Activated CD8-positive, alpha-beta memory T cell treated with anti-CD3 and anti-CD28 coated beads for 24 hours (primary cell): ENCODE measurements around the gene CYP4Z1.
"Not testable (repeated sequence)": the region's sequence is repeated elsewhere in the genome, so short reads cannot be mapped to it uniquely, and the experiment has no call there.

Experiments
- DNase-seq: peaks from one replicate; pipeline ENCODE4 v3.0.0-alpha.2; 2020

Gene CYP4Z1

GRCh38 chr1:47128854-47129253 lies 61.8 kb downstream of the CYP4Z1 start:
- not testable (repeated sequence) for DNase-seq

GRCh38 chr1:47129489-47130230 lies 62.6 kb downstream of the CYP4Z1 start:
- not testable (repeated sequence) for DNase-seq

DNA sequence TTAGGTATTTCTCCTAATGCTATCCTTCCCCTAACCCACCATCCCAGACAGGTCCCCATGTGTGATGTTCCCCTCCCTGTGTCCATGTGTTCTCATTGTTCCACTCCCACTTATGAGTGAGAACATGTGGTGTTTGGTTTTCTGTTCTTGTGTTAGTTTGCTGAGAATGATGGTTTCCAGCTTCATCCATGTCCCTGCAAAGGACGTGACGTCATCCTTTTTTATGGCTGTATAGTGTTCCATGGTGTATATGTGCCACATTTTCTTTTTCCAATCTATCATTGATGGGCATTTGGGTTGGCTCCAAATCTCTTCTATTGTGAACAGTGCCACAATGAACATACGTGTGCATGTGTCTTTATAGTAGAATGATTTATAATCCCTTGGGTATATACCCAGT lies 65.6 kb downstream of the CYP4Z1 start:
- not testable (repeated sequence) for DNase-seq

DNA sequence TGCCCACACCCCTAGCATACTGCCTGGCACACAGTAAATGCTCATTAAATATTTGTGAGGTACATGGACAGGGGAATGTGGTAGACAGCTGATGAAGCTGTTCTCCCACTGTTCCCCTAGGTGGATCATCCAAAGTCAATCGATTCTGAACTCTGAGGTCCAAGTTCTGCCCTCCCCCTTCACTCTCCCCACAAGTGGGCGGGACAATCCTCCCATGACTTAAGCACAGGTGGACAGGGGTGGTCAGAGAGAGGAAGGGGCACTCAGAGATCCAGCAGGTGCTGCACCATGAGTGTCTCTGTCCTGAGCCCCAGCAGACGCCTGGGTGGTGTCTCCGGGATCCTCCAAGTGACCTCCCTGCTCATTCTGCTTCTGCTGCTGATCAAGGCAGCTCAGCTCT lies 70.2 kb downstream of the CYP4Z1 start, which contains the start of gene CYP4A22:
Gene CYP4A22 (plus strand): TSS at position 244 of the 400 bp plus-strand sequence. CDS start 45 bp downstream, at position 289.
- DNase-seq: no peak

DNA sequence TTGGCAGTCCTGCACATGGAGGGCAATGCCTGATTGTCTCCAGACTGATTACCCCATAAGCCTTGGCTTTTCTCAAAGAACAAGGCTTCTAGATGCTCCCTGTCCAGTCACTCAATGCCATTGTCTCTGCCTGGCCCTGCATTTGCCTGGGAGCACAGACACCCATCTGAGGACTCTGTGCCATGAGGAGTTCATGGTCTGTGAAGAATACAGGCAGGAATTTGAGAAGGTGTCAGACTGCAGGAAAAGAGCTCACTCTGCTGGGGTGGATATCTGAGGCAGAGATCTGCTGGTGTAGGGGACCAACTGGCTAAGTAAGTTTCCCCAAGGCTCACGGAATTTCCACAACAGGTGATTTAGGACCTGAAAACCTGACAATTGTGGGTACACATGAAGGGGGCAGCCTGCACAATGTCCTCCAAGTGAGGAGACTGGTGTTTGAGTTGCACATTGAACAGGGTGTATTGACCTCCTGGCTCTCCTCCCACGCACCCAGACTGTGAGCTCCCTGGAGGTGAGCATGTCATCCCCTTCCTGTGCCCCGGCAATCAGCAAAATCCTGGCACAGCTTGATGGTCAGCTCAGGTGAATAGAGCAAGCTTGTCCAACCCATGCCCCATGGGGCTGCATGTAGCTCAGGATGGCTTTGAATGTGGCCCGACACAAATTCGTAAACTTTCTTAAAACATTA lies 71.0 kb downstream of the CYP4Z1 start:
- DNase-seq: no peak

GRCh38 chr1:47140358-47140757 lies 73.3 kb downstream of the CYP4Z1 start:
- DNase-seq: not testable (repeated sequence)

GRCh38 chr1:47143654-47144053 lies 76.6 kb downstream of the CYP4Z1 start:
- not testable (repeated sequence) for DNase-seq

DNA sequence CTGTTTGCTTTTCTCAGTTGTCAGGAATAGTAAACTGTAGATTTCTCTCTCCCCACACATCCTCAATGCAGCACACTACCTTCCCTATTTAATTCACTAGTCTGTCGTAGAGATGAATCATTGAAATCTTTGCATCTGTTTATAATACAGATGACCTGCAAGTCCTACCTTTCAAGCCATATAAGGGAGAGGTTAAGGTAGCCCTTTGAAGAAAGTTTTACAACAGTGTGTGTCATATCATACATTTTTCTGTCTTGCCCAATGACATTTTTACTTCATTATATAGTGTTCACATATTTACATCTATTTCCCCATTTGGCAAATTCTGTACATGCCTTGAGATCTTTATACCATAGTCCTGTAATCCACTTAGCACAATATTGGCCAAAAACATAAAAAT lies 79.5 kb downstream of the CYP4Z1 start:
- DNase-seq: not testable (repeated sequence)

- no peak for DNase-seq
Observed at GRCh38 chr1:47147047-47147785, 80.2 kb downstream of the CYP4Z1 start.

GRCh38 chr1:47149162-47149561 lies 82.1 kb downstream of the CYP4Z1 start:
- not testable (repeated sequence) for DNase-seq

DNA sequence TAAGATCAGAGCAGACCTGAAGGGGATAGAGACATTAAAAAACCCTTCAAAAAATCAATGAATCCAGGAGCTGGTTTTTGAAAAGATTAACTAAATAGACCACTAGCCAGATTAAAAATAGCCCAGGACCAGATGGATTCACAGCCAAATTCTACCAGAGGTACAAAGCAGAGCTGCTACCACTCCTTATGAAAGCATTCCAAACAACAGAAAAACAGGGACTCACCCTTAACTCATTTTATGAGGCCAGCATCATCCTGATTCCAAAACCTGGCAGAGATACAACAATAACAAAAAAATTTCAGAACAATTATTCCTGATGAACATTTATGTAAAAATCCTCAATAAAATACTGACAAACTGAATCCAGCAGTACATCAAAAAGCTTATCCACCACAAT lies 89.4 kb downstream of the CYP4Z1 start:
- DNase-seq: not testable (repeated sequence)

DNA sequence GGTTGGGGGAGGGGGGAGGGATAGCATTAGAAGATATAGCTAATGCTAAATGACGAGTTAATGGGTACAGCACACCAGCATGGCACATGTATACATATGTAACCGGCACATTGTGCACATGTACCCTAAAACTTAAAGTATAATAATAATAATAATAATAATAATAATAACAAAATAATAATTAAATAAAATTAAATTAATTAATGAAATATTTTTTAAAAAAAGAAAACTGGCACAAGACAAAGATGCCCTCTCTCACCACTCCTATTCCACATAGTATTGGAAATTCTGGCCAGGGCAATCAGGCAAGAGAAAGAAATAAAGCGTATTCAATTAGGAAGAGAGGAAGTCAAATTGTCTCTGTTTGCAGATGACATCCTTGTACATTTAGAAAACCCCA lies 90.9 kb downstream of the CYP4Z1 start:
- DNase-seq: not testable (repeated sequence)

GRCh38 chr1:47160716-47161115 lies 93.7 kb downstream of the CYP4Z1 start:
- no peak for DNase-seq

GRCh38 chr1:47161298-47162040 lies 94.4 kb downstream of the CYP4Z1 start:
- DNase-seq: no peak

- DNase-seq: no peak
Observed at GRCh38 chr1:47164552-47164951, 97.5 kb downstream of the CYP4Z1 start.
